Testis (tissue), 3 donors: Measurements from ENCODE around the gene ATP1A3. TPM values are rescaled to one million over a fixed set of nuclear protein-coding genes. Genes with fewer than 3 reads are reported as not detected.

Experiments
- DNase-seq: peaks from one replicate; pipeline ENCODE4 v3.0.0-alpha.2; 2019
- H3K27ac ChIP-seq, 2 donors: fragments of 200-600 bp; sonication (generic); one replicate each; pipeline ENCODE4 v1.5.1; 2019
- H3K27me3 ChIP-seq: fragments of 200-600 bp; sonication (generic); one replicate; pipeline ENCODE4 v1.5.1; 2019
- H3K36me3 ChIP-seq: fragments of 200-600 bp; sonication (generic); one replicate; pipeline ENCODE4 v1.5.1; 2017; ENCODE audit warnings: low read depth; ENCODE audit errors: missing control alignments
- H3K4me1 ChIP-seq: fragments of 200-600 bp; sonication (generic); one replicate; pipeline ENCODE4 v1.5.1; 2019
- H3K4me3 ChIP-seq, 2 donors: fragments of 200-600 bp; sonication (generic); one replicate each; pipeline ENCODE4 v1.5.1; 2017 to 2019
- H3K9me3 ChIP-seq: fragments of 200-600 bp; sonication (generic); one replicate; pipeline ENCODE4 v1.5.1; 2017
- CTCF ChIP-seq, 3 experiments: fragments of 450-650 bp in 2 of 3; fragments of 200-600 bp in 1 of 3; sonication (generic) in 1 of 3; IDR thresholded peaks; one replicate each; pipeline ENCODE4 v1.5.1; 2016 to 2019; ENCODE audit warnings: antibody characterized with exemption in 3 of 3, mild to moderate bottlenecking in 2 of 3, moderate library complexity in 1 of 3
- POLR2A ChIP-seq: fragments of 450-650 bp; IDR thresholded peaks from one replicate; pipeline ENCODE4 v1.6.1; 2017; ENCODE audit warnings: antibody characterized with exemption, mild to moderate bottlenecking, moderate library complexity
- WGBS, 2 donors: methylation state at CpG; one replicate each; pipeline ENCODE4 v1.1.5; 2018; 5-methylcytosine and 5-hydroxymethylcytosine counted together
- intact Hi-C: fragments of 100-400 bp; cut with DNase I; formaldehyde crosslinking; loops from one replicate; pipeline ENCODE4 v1.15.1; 2023; ENCODE audit warnings: low total_unique reads
- polyA plus RNA-seq: library from polyadenylated mRNA; stranded (reverse); fragments of 350-450 nt; fragmentation: Illumina TruSeq; extraction: RNeasy Lipid Tissue Mini Kit (QIAGEN cat#74804); gene quantifications from one replicate; pipeline ENCODE4 v1.2.3, GENCODE V29; 2014; ENCODE audit warnings: low read depth, low replicate concordance; ENCODE audit not compliant: insufficient read depth
- total RNA-seq, 2 donors: library from RNA; depleted of rRNA; stranded (reverse); fragments of >200 nt; gene quantifications; one replicate each; pipeline ENCODE4 v1.2.3, GENCODE V29; 2016

ATP1A3 gene
- total and polyA plus RNA-seq, 3 donors from 2014 or later: 30.3 to 87.3 (median 60.8) TPM

- DNase-seq: no peak
- intact Hi-C loops: no loop called here
- no peaks in the 10 kb centered on the region for H3K27me3 ChIP-seq
- H3K36me3 ChIP-seq: no peaks in the 10 kb centered on the region
- 81 to 89% methylated on average over 7 of the region's 7 CpGs for WGBS, 2 donors
- no peak overlapping the region for H3K4me3 ChIP-seq
- TF ChIP-seq POLR2A: no peak
- TF ChIP-seq CTCF (IDR thresholded peaks at IDR 0.05): no peak
- H3K4me1 ChIP-seq: no peaks in the 10 kb centered on the region
- no peaks in the 10 kb centered on the region for H3K9me3 ChIP-seq
- no peak overlapping the region for H3K27ac ChIP-seq
Observed at GRCh38 chr19:42030645-42031440, 36.8 kb upstream of the ATP1A3 start.

GRCh38 chr19:42028304-42029216 lies 34.5 kb upstream of the ATP1A3 start:
- H3K4me1 ChIP-seq: peaks cover 8% of the 10 kb centered on the region
- H3K9me3 ChIP-seq: no peaks in the 10 kb centered on the region
- WGBS, 2 donors: 67 to 73% methylated on average over 8 of the region's 8 CpGs
- H3K36me3 ChIP-seq: no peaks in the 10 kb centered on the region
- no peak overlapping the region for H3K27ac ChIP-seq
- TF ChIP-seq POLR2A (no peak), CTCF (IDR thresholded peaks at IDR 0.05) (peak in 1 of 3 experiments; percentile 47)
- intact Hi-C loops: no loop called here
- H3K4me3 ChIP-seq: no peak overlapping the region
- DNase-seq: peak; percentile 28
- H3K27me3 ChIP-seq: no peaks in the 10 kb centered on the region

GRCh38 chr19:42024622-42025111 lies 30.6 kb upstream of the ATP1A3 start:
- no peak overlapping the region for H3K27ac ChIP-seq
- no peaks in the 10 kb centered on the region for H3K36me3 ChIP-seq
- TF ChIP-seq POLR2A: no peak
- TF ChIP-seq CTCF (IDR thresholded peaks at IDR 0.05): no peak
- 46 to 55% methylated on average over 9 to 12 of the region's 12 CpGs for WGBS, 2 donors
- H3K9me3 ChIP-seq: no peaks in the 10 kb centered on the region
- peaks cover 8% of the 10 kb centered on the region for H3K4me1 ChIP-seq
- no peaks in the 10 kb centered on the region for H3K27me3 ChIP-seq
- peak; percentile 35 for DNase-seq
- H3K4me3 ChIP-seq: no peak overlapping the region
- intact Hi-C loops: no loop called here

GRCh38 chr19:42023943-42024260 lies 29.9 kb upstream of the ATP1A3 start:
- Histone ChIP-seq H3K27ac (no peak overlapping the region), H3K4me1 (peaks cover 8% of the 10 kb centered on the region), H3K9me3 (no peaks in the 10 kb centered on the region), H3K4me3 (no peak overlapping the region), H3K27me3 (no peaks in the 10 kb centered on the region), H3K36me3 (no peaks in the 10 kb centered on the region)
- no peak for DNase-seq
- no peak for TF ChIP-seq POLR2A
- no peak for TF ChIP-seq CTCF (IDR thresholded peaks at IDR 0.05)
- WGBS, 2 donors: 89 to 94% methylated on average over 4 of the region's 4 CpGs
- intact Hi-C loops: no loop called here
